Measurements from ENCODE around the gene PSMG3.

The PSMG3 gene

DNA sequence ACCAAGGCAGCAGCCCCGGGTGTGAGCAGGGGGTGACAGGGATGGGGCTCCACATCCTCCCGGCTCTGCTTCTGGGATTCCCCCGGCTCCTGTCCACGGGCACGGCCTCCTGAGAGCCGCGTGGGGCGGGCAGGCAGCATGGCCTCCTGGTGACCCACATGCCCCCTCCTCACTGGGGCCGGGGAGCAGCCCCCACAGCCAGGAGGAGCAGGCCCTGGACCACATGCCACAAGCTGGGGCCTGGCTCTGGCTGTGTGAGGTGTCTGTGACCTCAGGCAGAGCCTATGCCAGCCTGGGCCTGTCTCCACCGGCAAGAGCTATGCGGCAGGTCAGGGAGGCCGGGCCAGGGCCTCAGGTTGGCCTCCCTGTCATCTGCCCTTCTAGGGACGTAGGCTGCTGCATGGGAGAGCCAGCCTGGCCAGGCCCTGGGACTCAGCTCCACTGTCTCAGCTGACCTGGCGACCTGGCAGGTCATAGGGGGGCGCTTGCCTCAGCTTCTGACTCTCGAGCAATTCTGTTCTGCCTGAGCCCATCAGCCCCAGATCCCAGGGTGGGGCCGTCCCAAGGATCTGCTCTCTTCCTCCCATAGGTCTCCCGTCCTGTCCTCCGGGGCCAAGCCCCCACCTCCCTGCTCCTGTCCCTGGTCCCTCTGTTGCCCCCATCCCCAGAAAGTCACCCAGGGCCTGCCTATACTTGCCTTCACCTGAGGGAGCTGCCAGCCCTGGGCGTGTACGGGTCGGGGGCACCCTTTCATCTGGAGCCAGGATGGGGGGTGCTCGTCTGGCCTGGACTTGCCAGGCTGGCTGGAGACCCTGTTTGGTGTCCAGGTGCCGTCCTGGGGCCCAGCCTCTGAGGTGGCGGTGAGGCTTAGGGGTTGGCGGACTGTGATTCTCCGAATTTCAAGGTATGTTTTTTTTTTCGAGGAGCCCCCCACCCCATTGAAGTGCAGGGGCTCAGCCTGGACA lies 9.9 kb downstream of the PSMG3 start:
- no peaks in the 10 kb centered on the region for H3K4me1 ChIP-seq
- no peaks in the 10 kb centered on the region for H3K36me3 ChIP-seq
- TF ChIP-seq, protein P1, sequence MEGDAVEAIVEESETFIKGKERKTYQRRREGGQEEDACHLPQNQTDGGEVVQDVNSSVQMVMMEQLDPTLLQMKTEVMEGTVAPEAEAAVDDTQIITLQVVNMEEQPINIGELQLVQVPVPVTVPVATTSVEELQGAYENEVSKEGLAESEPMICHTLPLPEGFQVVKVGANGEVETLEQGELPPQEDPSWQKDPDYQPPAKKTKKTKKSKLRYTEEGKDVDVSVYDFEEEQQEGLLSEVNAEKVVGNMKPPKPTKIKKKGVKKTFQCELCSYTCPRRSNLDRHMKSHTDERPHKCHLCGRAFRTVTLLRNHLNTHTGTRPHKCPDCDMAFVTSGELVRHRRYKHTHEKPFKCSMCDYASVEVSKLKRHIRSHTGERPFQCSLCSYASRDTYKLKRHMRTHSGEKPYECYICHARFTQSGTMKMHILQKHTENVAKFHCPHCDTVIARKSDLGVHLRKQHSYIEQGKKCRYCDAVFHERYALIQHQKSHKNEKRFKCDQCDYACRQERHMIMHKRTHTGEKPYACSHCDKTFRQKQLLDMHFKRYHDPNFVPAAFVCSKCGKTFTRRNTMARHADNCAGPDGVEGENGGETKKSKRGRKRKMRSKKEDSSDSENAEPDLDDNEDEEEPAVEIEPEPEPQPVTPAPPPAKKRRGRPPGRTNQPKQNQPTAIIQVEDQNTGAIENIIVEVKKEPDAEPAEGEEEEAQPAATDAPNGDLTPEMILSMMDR (IDR thresholded peaks at IDR 0.05; ENCODE audit: low read depth, low read length), result no peak
- no peaks in the 10 kb centered on the region for H3K9me3 ChIP-seq
- peak; percentile 10 for DNase-seq
- no peaks in the 10 kb centered on the region for H3K27me3 ChIP-seq
- no peak overlapping the region for H3K4me3 ChIP-seq (ENCODE audit: low read depth, low read length)

DNA sequence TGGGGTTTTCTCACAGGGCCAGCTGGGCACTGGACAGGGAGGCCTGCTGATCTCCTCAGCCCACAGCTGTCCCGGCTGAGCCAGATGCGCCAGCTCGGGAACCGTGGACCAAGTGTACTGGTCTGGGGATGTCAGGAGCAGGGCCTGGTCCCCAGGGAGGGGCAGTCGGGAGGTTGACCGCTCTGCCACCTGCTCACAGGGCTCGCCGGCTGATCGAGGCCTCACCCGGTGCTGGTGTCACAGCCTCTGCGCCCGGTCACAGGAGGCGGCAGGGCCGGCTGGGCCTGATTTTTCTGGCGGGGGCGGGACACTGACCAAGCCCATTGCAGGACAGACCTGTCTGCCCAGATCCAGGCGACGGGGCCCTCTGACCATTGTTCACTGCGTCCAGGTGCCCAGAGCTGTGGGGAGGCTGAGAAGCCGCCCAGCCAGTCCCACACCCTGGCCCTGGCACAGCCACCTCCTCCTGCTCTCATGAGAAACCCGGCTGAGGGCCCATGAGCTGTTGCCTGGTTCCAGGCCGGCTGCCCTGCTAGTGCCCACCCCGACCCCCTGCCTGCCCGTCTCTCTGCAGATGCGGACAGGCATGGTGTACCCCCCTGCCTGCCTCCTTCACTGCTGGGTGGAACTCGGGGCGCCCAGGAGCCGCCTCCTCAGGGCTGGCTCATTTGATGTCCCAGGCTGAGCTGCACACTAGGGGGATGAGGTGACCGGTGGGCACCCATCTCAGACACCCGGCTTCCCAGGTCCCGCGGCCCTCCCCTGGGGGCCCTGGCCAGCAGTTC lies 10.8 kb downstream of the PSMG3 start:
- DNase-seq, result peak; percentile 18
- Histone ChIP-seq H3K36me3 (no peaks in the 10 kb centered on the region), H3K4me1 (no peaks in the 10 kb centered on the region), H3K9me3 (no peaks in the 10 kb centered on the region), H3K27me3 (no peaks in the 10 kb centered on the region), H3K4me3 (ENCODE audit: low read depth, low read length) (no peak overlapping the region)
- TF ChIP-seq, protein P1 (IDR thresholded peaks at IDR 0.05; ENCODE audit: low read depth, low read length), result no peak

DNA sequence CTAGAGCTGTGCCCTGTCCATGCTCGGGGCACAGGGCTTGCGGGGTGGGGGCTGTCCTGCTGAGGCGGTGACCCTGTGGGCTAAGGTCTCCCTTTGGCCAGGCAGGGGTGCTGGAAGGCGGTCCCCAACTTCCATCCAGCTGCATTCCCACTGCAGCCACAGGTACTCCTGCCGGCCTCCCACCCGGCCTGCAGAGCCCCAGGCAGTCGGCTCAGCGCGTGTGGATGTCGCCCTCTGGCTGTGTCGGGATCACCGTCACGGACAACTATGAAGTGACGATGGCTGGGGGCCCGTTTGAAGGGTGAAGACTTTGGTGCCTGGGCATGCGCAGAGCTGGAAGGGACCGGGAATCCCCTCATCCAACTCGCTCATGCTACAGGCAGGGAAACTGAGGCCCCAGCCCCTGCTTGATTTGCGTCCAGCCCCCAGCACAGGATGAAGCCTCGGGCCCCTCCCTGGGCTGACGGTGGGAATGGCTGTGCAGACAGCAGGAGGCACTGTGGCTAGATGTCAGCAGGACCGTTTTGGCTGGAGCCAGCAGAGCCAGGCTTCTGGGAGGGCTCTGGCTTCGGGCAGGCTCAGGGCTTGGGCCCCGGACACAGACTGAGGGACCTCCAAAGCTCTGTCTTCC lies 11.5 kb downstream of the PSMG3 start:
- no peak overlapping the region for H3K4me3 ChIP-seq (ENCODE audit: low read depth, low read length)
- H3K27me3 ChIP-seq, result no peaks in the 10 kb centered on the region
- H3K9me3 ChIP-seq, result no peaks in the 10 kb centered on the region
- TF ChIP-seq, protein P1 (IDR thresholded peaks at IDR 0.05; ENCODE audit: low read depth, low read length), result peak; percentile 44
- H3K36me3 ChIP-seq, result no peaks in the 10 kb centered on the region
- no peaks in the 10 kb centered on the region for H3K4me1 ChIP-seq
- peak; percentile 65 for DNase-seq

DNA sequence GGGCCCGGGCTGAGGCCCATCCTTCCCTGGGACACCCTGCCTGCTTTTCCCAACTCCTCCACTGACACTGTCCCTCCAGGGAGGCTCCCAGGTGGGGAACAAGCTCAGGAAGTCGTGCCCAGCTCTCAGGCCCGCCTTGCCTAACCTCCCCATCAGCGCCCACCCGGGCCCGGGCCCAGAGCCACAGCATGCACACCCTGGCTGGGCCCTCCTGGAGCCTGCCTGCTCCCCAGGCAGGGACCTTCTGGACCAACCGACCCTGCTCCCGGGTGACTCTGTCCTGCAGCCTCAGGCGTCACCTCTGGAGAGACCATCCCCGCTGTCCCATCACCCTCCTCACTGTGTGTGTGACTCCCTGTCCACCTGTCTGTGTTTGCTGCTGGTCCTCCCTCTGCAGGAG lies 12.1 kb downstream of the PSMG3 start:
- no peak overlapping the region for H3K4me3 ChIP-seq (ENCODE audit: low read depth, low read length)
- TF ChIP-seq, protein P1 (IDR thresholded peaks at IDR 0.05; ENCODE audit: low read depth, low read length), result no peak

DNA sequence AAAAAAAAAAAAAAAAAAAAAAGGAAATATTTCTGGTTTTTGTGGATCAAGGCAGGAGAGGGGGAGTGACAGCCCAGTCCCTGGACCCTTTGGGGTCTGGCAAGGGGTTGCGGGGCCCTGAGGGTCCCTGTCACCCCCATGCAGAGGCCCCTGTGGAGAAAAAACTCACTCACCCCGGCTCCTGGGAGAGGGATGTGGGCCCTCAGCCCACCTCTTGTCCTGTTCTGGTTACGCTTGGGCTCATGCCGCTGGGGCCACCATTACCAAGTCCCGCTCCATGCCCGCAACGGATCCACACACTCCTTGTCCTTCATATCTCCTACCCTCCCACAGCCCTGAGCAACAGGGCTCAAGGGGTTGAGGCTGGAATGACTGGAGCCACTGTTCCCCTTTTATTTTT lies 12.8 kb downstream of the PSMG3 start:
- no peaks in the 10 kb centered on the region for H3K27me3 ChIP-seq
- no peak for DNase-seq
- no peaks in the 10 kb centered on the region for H3K36me3 ChIP-seq
- TF ChIP-seq, protein P1 (IDR thresholded peaks at IDR 0.05; ENCODE audit: low read depth, low read length), result no peak
- no peaks in the 10 kb centered on the region for H3K4me1 ChIP-seq
- no peak overlapping the region for H3K4me3 ChIP-seq (ENCODE audit: low read depth, low read length)
- H3K9me3 ChIP-seq, result no peaks in the 10 kb centered on the region

More for the DNA sequence above, 12.1 kb downstream of the PSMG3 start:
- DNase-seq, result peak; percentile 8
- H3K36me3 ChIP-seq, result no peaks in the 10 kb centered on the region
- no peaks in the 10 kb centered on the region for H3K9me3 ChIP-seq
- no peaks in the 10 kb centered on the region for H3K27me3 ChIP-seq
- H3K4me1 ChIP-seq, result no peaks in the 10 kb centered on the region

Measured in BE2C (cell line).